ENCODE measurements around the gene NIM1K. TPM values are rescaled to one million over a fixed set of nuclear protein-coding genes. Genes with fewer than 3 reads are reported as not detected.

Gene NIM1K
- total and polyA plus RNA-seq, 12 donors = 0.07 to 0.42 (median 0.22) TPM; not detected in 2

GRCh38 chr5:43312076-43312661 is 120.1 kb downstream of the NIM1K start:
- Histone ChIP-seq H3K4me1 (peaks cover 0 to 47% (median 27%) of the 10 kb centered on the region in 9 donors), H3K27me3 (no peaks in the 10 kb centered on the region), H3K9me3 (no peaks in the 10 kb centered on the region), H3K4me3 (peak overlapping the region; percentile 69 to 99 (median 92)), H3K36me3 (peaks cover 0 to 6% (median 0%) of the 10 kb centered on the region in 9 donors), H3K27ac (peak overlapping the region in 4 of 10 donors; percentile 86 to 97 (median 93))
- no peak for TF ChIP-seq CTCF (IDR thresholded peaks at IDR 0.05)
- ATAC-seq (no peak), DNase-seq (no peak)
- WGBS, 2 donors = 22 to 27% methylated on average over 6 of the region's 6 CpGs
- intact Hi-C loops (cut with DNase I) = loop anchor here in 6 of 10 donors (5.0 to 10.0 kb wide), 5 partner anchors 170 to 203 kb away; partner anchors contain the start of genes TMEM267 (in 6 of the 6), ZNF131 (in 5 of the 6) and C5orf34 (in 1 of the 6)

GRCh38 chr5:43312699-43313034 is 120.6 kb downstream of the NIM1K start:
- Histone ChIP-seq H3K4me3 (peak overlapping the region; percentile 69 to 99 (median 92)), H3K27me3 (no peaks in the 10 kb centered on the region), H3K36me3 (peaks cover 0 to 1% (median 0%) of the 10 kb centered on the region in 9 donors), H3K4me1 (peaks cover 0 to 47% (median 27%) of the 10 kb centered on the region in 9 donors), H3K27ac (peak overlapping the region in 9 of 10 donors; percentile 75 to 97 (median 92)), H3K9me3 (no peaks in the 10 kb centered on the region)
- DNase-seq = no peak
- WGBS, 2 donors = 3 to 5% methylated on average over 9 of the region's 9 CpGs
- ATAC-seq = peak in 3 of 8 donors; percentile 1 to 7 (median 2)
- no peak for TF ChIP-seq CTCF (IDR thresholded peaks at IDR 0.05)
- intact Hi-C loops (cut with DNase I) = loop anchor here in 6 of 10 donors (5.0 to 10.0 kb wide), 5 partner anchors 170 to 202 kb away; partner anchors contain the start of genes TMEM267 (in 6 of the 6), ZNF131 (in 5 of the 6) and C5orf34 (in 1 of the 6)

GRCh38 chr5:43313035-43313853 is 121.2 kb downstream of the NIM1K start, which contains the start of gene HMGCS1:
Gene HMGCS1 (minus strand): TSS chr5:43313412. CDS start chr5:43298965, 14,447 bp downstream.
- Histone ChIP-seq H3K27me3 (no peaks in the 10 kb centered on the region), H3K36me3 (no peaks in the 10 kb centered on the region), H3K9me3 (no peaks in the 10 kb centered on the region), H3K4me3 (peak within 1 kb of the TSS; percentile 69 to 99 (median 92)), H3K4me1 (peaks cover 0 to 47% (median 27%) of the 10 kb centered on the region in 9 donors), H3K27ac (peak within 1 kb of the TSS; percentile 75 to 97 (median 90))
- TF ChIP-seq CTCF (IDR thresholded peaks at IDR 0.05) = no peak
- 1% methylated on average over 64 to 70 of the region's 70 CpGs for WGBS, 2 donors
- peak; percentile 97 to 100 (median 99) for ATAC-seq
- intact Hi-C loops (cut with DNase I) = loop anchor here in 6 of 10 donors (5.0 to 10.0 kb wide), 5 partner anchors 169 to 202 kb away; partner anchors contain the start of genes TMEM267 (in 6 of the 6), ZNF131 (in 5 of the 6) and C5orf34 (in 1 of the 6)
- peak; percentile 97 to 99 for DNase-seq
